ENCODE measurements around the gene PDSS2. TPM values are rescaled to one million over a fixed set of nuclear protein-coding genes. Genes with fewer than 3 reads are reported as not detected.
A peak's percentile ranks its signal among the peaks of the same experiment; 100 is the strongest.

Gene PDSS2
- total RNA-seq, 1 experiment from 2014 or later: 16.1 TPM

GRCh38 chr6:107114926-107115694 is 344.3 kb downstream of the PDSS2 start, which contains the start of gene BEND3:
Gene BEND3, minus strand, starts transcription at chr6:107115515. Its CDS starts 16,230 bp downstream, at chr6:107099285.
- ChIA-PET POLR2A (ENCODE audit: low non-redundant PET) (no interaction called here), CTCF (no interaction called here)
- DNase-seq (ENCODE audit: low spot score): peak; percentile 56
- intact Hi-C loops (cut with micrococcal nuclease; ENCODE audit: unreplicated experiment): loop anchor here (5.0 kb wide), 2 partner anchors 88 to 778 kb away; partner anchors contain the start of gene MTRES1
- Histone ChIP-seq H3K4me1 (ENCODE audit: insufficient read depth, low read length, poor library complexity, severe bottlenecking) (peaks cover 16% of the 10 kb centered on the region), H3K9me3 (ENCODE audit: low read depth, low read length, poor library complexity, severe bottlenecking) (no peaks in the 10 kb centered on the region), H3K36me3 (ENCODE audit: insufficient read depth, low read length, poor library complexity, severe bottlenecking) (no peaks in the 10 kb centered on the region), H3K27me3 (replicated peaks; ENCODE audit: insufficient read depth, low read depth, low read length, poor library complexity) (no peaks in the 10 kb centered on the region), H3K4me3 (ENCODE audit: low read depth, low read length, poor library complexity, severe bottlenecking) (peak within 1 kb of the TSS; percentile 72), H3K27ac (ENCODE audit: low read depth, low read length, poor library complexity, severe bottlenecking) (peak within 1 kb of the TSS; percentile 82)
- TF ChIP-seq CTCF (conservative IDR thresholded peaks at IDR 0.05; ENCODE audit: low read depth, low read length): no peak
- TF ChIP-seq EZH2 (IDR thresholded peaks at IDR 0.05; ENCODE audit: borderline replicate concordance, low read depth, low read length, poor library complexity, severe bottlenecking): no peak
- BruUV-seq (replicated peaks): no TSS peak

DNA sequence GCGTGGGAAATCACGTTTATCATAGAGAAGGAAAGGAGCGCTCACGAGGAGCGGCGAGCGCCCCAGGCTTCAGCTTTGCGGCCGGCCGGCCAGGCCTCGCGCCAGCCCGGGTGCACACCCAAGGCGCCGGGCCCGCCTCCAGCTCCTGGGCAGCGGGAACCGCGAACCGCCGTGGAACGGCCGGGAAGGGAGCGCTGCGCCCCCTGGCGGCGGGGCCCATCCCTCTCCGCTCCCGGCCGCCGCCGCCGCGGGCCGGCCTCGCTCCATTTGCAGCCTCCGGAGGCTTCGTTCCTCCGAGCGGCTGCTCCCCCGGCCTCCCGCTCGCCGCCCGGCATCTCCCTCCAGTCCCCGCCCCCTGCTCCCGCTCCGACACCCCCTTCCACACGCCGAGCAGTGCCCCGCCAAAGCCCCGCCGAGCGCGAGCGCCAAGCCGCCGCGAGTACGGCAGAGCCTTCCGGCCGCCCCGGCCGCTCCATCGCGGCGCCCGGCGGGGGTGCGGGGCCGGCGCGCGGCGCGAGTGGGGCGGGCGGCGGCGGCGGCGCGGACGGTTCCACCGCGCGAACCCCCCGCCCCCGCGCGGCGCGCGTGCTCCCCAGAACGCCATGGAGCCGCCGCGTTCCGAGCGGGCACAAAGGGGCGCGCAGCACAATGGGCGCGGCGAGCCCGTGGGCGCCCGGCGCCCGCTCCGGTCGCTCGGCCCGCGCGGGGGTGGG is 345.0 kb downstream of the PDSS2 start:
- ChIA-PET POLR2A (ENCODE audit: low non-redundant PET) (interaction anchor here (0.9 kb wide), 1 partner anchor 15 kb away, joined by 4 read pairs; no protein-coding TSS in a partner anchor), CTCF (interaction anchor here (0.6 to 0.7 kb wide), 3 partner anchors 99 to 416 kb away, joined by 3 to 5 read pairs (median 3); no protein-coding TSS in a partner anchor)
- H3K36me3 ChIP-seq (ENCODE audit: insufficient read depth, low read length, poor library complexity, severe bottlenecking): no peaks in the 10 kb centered on the region
- intact Hi-C loops (cut with micrococcal nuclease; ENCODE audit: unreplicated experiment): loop anchor here (5.0 kb wide), 2 partner anchors 87 to 777 kb away; partner anchors contain the start of gene MTRES1
- peak overlapping the region; percentile 72 for H3K4me3 ChIP-seq (ENCODE audit: low read depth, low read length, poor library complexity, severe bottlenecking)
- peak overlapping the region; percentile 77 for H3K27ac ChIP-seq (ENCODE audit: low read depth, low read length, poor library complexity, severe bottlenecking)
- H3K4me1 ChIP-seq (ENCODE audit: insufficient read depth, low read length, poor library complexity, severe bottlenecking): peaks cover 16% of the 10 kb centered on the region
- BruUV-seq (replicated peaks): no TSS peak
- no peaks in the 10 kb centered on the region for H3K9me3 ChIP-seq (ENCODE audit: low read depth, low read length, poor library complexity, severe bottlenecking)
- peak; percentile 90 for DNase-seq (ENCODE audit: low spot score)
- TF ChIP-seq CTCF (conservative IDR thresholded peaks at IDR 0.05; ENCODE audit: low read depth, low read length) (peak; percentile 56), EZH2 (IDR thresholded peaks at IDR 0.05; ENCODE audit: borderline replicate concordance, low read depth, low read length, poor library complexity, severe bottlenecking) (no peak)
- no peaks in the 10 kb centered on the region for H3K27me3 ChIP-seq (replicated peaks; ENCODE audit: insufficient read depth, low read depth, low read length, poor library complexity)

DNA sequence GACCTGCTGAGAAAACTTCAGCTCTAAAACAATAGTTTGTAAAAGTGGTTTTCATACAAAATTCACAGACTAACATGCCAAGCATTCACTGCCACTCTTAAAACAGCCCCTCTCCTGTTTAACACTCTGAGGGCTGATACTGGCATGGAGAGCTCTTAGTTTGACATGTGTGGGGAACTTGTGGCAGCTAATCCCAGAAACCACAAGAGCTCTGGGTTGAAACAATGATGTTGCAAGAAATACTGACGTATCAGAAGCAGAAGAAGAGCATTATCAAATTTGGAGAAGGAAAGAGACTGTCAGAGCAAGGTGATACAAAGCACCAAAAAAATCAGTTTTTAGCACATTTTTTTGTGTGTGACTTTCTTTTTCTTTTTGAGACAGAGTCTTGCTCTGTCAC is 349.2 kb downstream of the PDSS2 start:
- no peak overlapping the region for H3K4me3 ChIP-seq (ENCODE audit: low read depth, low read length, poor library complexity, severe bottlenecking)
- DNase-seq (ENCODE audit: low spot score): no peak
- BruUV-seq (replicated peaks): no TSS peak
- H3K36me3 ChIP-seq (ENCODE audit: insufficient read depth, low read length, poor library complexity, severe bottlenecking): no peaks in the 10 kb centered on the region
- H3K4me1 ChIP-seq (ENCODE audit: insufficient read depth, low read length, poor library complexity, severe bottlenecking): peaks cover 5% of the 10 kb centered on the region
- POLR2A ChIA-PET (ENCODE audit: low non-redundant PET): no interaction called here
- H3K27me3 ChIP-seq (replicated peaks; ENCODE audit: insufficient read depth, low read depth, low read length, poor library complexity): no peaks in the 10 kb centered on the region
- no peaks in the 10 kb centered on the region for H3K9me3 ChIP-seq (ENCODE audit: low read depth, low read length, poor library complexity, severe bottlenecking)
- intact Hi-C loops (cut with micrococcal nuclease; ENCODE audit: unreplicated experiment): loop anchor here (5.0 kb wide), 2 partner anchors 83 to 773 kb away; partner anchors contain the start of gene MTRES1
- TF ChIP-seq EZH2 (IDR thresholded peaks at IDR 0.05; ENCODE audit: borderline replicate concordance, low read depth, low read length, poor library complexity, severe bottlenecking): no peak
- no peak for TF ChIP-seq CTCF (conservative IDR thresholded peaks at IDR 0.05; ENCODE audit: low read depth, low read length)
- CTCF ChIA-PET: no interaction called here
- H3K27ac ChIP-seq (ENCODE audit: low read depth, low read length, poor library complexity, severe bottlenecking): no peak overlapping the region
